T-helper 22 cell (primary cell): ENCODE results near the gene MED27.

Experiments used
- DNase-seq: peaks from one replicate; pipeline ENCODE4 v3.0.0-alpha.2; 2020; ENCODE audit warnings: low read depth

MED27 gene

DNA sequence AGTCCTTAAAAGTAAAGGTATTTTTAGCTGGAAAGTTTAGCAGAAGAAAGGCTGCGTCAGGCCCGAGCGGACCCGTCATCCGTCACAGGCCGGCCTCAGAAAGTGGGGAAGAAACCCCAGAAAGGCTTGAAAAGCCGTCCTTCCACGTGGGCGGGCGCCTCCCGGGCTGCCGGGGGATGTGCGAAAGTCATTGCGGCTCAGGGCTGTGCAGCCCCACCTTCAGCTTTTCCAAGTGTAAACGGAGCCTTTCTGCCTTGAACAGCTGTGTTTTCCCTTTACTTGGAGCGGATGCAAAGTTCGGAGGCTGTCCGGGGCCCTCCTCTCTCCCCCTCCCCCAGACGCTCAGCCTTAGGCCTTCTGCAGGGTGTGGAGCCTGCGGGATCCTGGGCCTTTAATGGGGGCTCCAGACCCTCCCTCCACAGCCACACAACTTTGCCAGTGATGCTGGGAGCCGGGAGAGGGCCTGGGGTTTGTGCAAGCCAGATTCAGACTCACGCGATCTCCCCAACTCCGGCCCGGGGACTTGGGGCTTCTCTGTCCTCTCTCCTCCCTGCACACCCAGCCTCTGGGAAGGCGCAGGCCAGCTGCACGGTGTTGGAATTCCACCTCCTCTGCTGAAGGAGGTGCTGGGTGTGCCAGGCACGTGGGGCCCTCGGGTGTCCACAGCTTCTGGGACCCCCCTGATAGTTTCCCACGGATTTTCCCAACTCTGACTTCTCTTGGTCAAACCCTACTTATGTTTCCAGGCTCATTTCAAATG is 244.3 kb downstream of the MED27 start:
- no peak for DNase-seq

GRCh38 chr9:131834721-131835120 is 244.9 kb downstream of the MED27 start:
- no peak for DNase-seq

- DNase-seq = no peak
These were observed 245.8 kb downstream of the MED27 start for GRCh38 chr9:131833906-131834305.

- no peak for DNase-seq
These were observed 246.6 kb downstream of the MED27 start for GRCh38 chr9:131833083-131833482.

DNA sequence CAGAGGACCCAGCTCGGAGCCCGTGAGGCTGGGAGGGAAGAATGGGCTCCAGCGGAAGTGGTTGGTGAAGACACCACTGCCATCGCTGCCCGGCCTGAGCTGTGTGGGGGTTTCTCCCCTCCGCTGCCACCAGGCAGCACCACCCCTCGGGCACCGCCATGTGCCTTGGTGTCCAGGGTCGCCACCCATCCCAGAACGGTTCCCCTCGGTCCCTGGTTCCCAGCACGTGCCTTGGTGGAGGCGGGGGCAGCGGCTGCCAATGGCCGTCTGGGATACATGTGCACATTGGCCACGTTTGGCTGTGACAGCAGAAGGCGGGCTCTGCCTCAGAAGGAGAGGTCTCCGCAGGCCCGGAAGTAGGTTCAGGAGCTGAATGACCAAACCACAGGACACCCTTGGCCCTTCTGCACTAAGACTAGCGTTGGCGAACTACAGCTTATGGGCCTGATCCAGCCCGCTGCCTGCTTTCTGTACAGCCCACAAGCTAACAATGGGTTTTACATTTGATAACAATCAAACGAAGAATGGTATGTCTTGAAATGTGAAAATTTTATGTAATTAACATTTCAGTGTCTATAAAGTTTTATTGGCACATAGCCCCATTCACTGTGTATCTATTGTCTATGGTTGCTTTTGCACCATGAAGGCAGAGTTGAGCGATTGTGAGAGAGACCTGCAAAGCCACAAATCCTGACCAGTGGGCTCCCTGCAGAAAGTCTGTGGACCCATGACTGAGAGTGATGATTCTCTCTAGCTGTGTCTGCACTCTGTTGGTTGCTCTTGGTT is 248.1 kb downstream of the MED27 start:
- no peak for DNase-seq

- no peak for DNase-seq
These were observed 251.8 kb downstream of the MED27 start for GRCh38 chr9:131827821-131828369.

DNA sequence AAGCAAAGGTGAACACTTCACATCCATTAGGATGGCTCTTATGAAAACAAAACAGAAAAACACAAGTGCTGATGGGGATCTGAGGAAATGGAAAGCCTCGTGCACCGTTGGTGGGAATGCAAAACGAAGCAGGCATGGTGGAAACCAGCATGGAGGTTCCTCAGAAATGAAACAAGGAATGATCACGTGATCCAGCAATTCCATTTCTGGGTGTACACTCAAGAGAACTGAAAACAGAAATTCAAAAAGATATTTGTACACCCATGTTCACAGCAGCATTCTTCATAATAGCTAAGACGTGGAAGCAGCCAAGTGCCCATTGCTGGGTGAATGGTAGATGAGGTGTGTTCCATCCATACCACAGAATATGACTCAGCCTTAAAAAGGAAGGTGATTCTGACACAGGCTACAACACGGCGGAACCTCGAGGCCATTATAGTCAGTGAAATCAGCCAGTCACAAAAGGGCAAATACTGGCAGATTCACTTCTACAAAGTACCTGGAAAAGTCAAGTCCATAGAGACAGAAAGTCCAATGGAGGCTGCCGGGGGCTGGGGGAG is 252.6 kb downstream of the MED27 start:
- no peak for DNase-seq

GRCh38 chr9:131826053-131826452 is 253.6 kb downstream of the MED27 start:
- DNase-seq = no peak

DNA sequence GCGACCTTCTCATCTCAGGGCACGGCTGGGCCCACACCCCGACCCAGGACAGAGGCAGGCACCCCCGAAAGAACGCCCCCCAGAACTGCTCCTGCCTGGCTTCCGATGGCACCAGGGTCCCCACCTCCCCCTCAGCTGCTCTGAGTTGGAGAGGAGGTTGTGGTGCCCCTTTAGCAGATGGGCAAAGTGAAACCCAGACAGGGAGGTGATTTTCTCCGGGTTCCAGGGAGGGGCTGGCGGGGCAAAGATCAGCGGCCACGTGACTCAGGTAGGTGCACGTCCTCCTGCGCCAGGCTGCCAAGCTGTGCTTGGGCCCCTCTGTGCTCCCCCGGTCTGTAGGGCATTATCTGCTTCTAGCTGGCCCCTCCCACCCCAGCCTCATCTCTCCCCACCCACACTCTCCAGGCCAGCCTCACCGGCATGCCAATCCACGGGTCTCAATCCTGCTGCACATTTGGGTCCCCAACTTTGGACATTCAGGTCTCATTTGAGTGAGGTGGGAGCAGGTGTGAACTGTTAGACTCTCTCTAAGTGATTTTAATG is 254.6 kb downstream of the MED27 start:
- no peak for DNase-seq

DNA sequence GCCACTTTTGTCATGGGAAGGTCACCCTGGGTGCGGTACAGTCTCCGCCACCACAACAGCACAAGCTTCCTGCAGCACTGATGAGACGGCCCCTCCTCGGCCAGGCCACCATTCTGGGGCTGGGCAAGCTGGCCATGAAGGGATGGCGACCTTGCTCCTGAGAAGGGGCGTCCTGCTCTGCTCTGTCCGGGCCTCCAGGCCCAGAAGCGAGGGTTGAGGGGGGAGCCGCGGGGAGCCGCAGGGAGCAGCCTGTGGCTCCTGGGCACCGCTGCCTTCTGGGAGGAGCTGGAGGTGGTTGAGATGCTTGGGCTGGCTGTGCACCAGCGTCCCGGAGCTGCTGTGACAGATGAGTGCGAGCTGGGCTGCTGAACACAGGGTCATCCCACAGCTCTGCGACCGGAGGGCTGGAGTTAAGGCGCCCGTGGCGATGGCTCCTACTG is 255.5 kb downstream of the MED27 start:
- DNase-seq = no peak

DNA sequence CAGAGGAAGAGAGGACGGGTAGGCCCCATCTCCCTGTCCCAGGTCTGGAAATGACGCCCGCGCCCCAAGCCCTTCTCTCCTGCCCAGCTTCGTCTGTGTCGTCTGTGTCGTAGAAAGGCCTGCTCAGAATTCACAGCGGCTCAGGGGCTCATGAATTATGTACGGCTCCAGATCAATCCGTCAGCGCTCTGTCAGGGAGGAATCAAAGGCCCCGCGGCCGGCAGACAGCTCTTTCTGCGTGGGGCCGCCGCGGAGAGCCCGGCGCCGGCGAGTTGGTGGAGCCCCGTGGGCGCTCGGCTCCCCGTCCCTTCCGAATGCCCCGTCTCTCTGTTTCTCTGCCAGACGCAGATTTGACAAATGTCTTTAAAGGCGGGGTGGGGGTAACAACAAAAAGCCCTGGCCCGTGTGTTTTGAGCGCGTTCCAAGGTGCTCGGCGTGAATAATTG is 255.9 kb downstream of the MED27 start:
- no peak for DNase-seq

DNA sequence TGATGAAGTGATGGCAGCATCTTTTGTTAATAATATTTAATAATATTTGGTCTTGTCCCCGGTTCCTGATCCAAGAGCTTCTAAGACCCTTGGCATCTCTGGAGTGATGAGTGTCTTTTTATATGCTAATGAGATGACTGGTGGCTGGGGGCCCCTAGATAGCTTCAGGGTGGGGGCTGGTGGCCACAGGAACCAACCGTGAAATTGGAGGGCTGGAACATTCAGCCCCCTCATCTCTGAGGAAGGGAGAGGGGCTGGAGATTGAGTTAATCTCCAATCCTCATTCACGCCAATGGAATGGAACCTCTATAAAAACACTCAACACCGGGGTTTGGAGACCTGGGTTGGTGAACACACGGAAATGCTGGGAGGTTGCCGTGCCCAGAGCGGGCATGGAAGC is 261.6 kb downstream of the MED27 start:
- no peak for DNase-seq

- DNase-seq = no peak
These were observed 262.0 kb downstream of the MED27 start for GRCh38 chr9:131817627-131818026.

- DNase-seq = no peak
These were observed 262.6 kb downstream of the MED27 start for GRCh38 chr9:131817073-131817472.

- DNase-seq = no peak
These were observed 263.4 kb downstream of the MED27 start for GRCh38 chr9:131815970-131816873.

- DNase-seq = no peak
These were observed 265.0 kb downstream of the MED27 start for GRCh38 chr9:131814707-131815106.

- no peak for DNase-seq
These were observed 266.6 kb downstream of the MED27 start for GRCh38 chr9:131813116-131813515.

GRCh38 chr9:131812116-131812790 is 267.4 kb downstream of the MED27 start:
- DNase-seq = no peak

DNA sequence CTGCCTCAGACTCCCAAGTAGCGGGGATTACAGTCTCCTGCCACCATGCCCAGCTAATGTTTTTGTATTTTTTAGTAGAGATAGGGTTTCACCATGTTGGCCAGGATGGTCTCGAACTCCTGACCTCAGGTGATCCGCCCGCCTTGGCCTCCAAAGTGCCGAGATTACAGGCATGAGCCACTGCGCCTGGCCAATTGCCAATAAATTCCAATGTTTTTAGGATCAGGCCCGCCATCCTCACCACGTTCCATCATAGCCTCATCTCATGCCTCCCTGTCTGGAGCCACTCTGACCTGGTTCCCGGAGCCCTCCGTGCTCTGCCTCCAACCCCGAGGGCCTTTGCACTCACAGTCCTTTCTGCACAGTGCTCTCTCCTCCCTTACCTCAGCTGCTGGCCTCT is 268.3 kb downstream of the MED27 start:
- DNase-seq = no peak

- no peak for DNase-seq
These were observed 269.1 kb downstream of the MED27 start for GRCh38 chr9:131810351-131811170.
